ENCODE results near the gene VSIG4. TPM values are rescaled to one million over a fixed set of nuclear protein-coding genes. Genes with fewer than 3 reads are reported as not detected.

The VSIG4 gene
- total and polyA plus RNA-seq, 2 of the 13 experiments (the other 11 are each of a cell fraction or from before 2014, with no cell fraction given): not detected

- Histone ChIP-seq H3K27ac (ENCODE audit: extremely low read length, insufficient read depth, low read length) (no peak overlapping the region), H3K36me3 (replicated peaks in 1 of 2; ENCODE audit: control insufficient read depth in 1 of 2, insufficient read depth in 2 of 2, low read length in 2 of 2) (no peaks in the 10 kb centered on the region), H3K4me3 (replicated peaks in 1 of 3; ENCODE audit: insufficient read depth in 1 of 3, low read depth in 2 of 3, low read length in 3 of 3) (no peak overlapping the region), H3K27me3 (ENCODE audit: control insufficient read depth in 1 of 2, insufficient read depth in 2 of 2, low read length in 2 of 2) (no peaks in the 10 kb centered on the region), H3K9ac (ENCODE audit: insufficient read depth, low read depth, low read length) (no peak overlapping the region), H4K20me1 (ENCODE audit: insufficient read depth, low read length) (no peaks in the 10 kb centered on the region), H3K79me2 (ENCODE audit: insufficient read depth, low read length) (no peaks in the 10 kb centered on the region), H3K4me2 (ENCODE audit: low read depth, low read length) (no peak overlapping the region), H3K4me1 (ENCODE audit: insufficient read depth, low read length) (no peaks in the 10 kb centered on the region), H3K9me3 (ENCODE audit: low read length) (no peaks in the 10 kb centered on the region), H2AFZ (ENCODE audit: low read length) (no peak overlapping the region)
- ATAC-seq (no peak), DNase-seq (ENCODE audit: low spot score) (no peak), FAIRE-seq (no peak)
- ChIA-PET CTCF (ENCODE audit: low intra/inter-chr PET ratio, low total read pairs) (no interaction called here), POLR2A (no interaction called here)
- intact Hi-C loops (cut with micrococcal nuclease; ENCODE audit: unreplicated experiment) (no loop called here), in situ Hi-C loops (cut with HindIII; ENCODE audit: extremely low pct_ligation_motif_present, low pct_unique_long_range_greater_than_20kb) (no loop called here)
- BruUV-seq (replicated peaks): no TSS peak
- 0% methylated on average over 1 of the region's 1 CpG for WGBS (ENCODE audit: low lambda C conversion rate)
- TF ChIP-seq ZNF879 (CRISPR knock-in tag; IDR thresholded peaks at IDR 0.05) (no peak), CEBPZ (IDR thresholded peaks at IDR 0.05; ENCODE audit: low read length) (no peak), ZMAT5 (CRISPR knock-in tag; IDR thresholded peaks at IDR 0.05; ENCODE audit: borderline replicate concordance, low read depth) (no peak), MAFK (conservative IDR thresholded peaks at IDR 0.05 in 1 of 2, IDR thresholded peaks at IDR 0.05 in 1 of 2; ENCODE audit: low read length in 2 of 2) (no peak), MIER3 (CRISPR knock-in tag; IDR thresholded peaks at IDR 0.05; ENCODE audit: borderline replicate concordance) (no peak), ZNF607 (CRISPR knock-in tag; IDR thresholded peaks at IDR 0.05; ENCODE audit: borderline replicate concordance) (no peak), ZNF775 (CRISPR knock-in tag; IDR thresholded peaks at IDR 0.05; ENCODE audit: borderline replicate concordance) (no peak), ZNF670 (CRISPR knock-in tag; IDR thresholded peaks at IDR 0.05; ENCODE audit: borderline replicate concordance) (no peak), ZNF20 (CRISPR knock-in tag; IDR thresholded peaks at IDR 0.05) (no peak), ZBTB8A (CRISPR knock-in tag; IDR thresholded peaks at IDR 0.05; ENCODE audit: borderline replicate concordance, low read depth) (no peak), AFF4 (CRISPR knock-in tag; IDR thresholded peaks at IDR 0.05) (no peak), MED1 (CRISPR knock-in tag; IDR thresholded peaks at IDR 0.05) (no peak), FIP1L1 (IDR thresholded peaks at IDR 0.05; ENCODE audit: borderline replicate concordance, insufficient read depth, low read depth, low read length) (no peak), HHEX (CRISPR knock-in tag; IDR thresholded peaks at IDR 0.05) (no peak), LRRFIP1 (CRISPR knock-in tag; conservative IDR thresholded peaks at IDR 0.05) (no peak), ZNF274 (CRISPR knock-in tag; IDR thresholded peaks at IDR 0.05) (no peak)
These were observed 15.8 kb downstream of the VSIG4 start for GRCh38 chrX:66024092-66024467.

Measured in HepG2 (cell line).